ENCODE measurements around the gene SPOP.

DNA sequence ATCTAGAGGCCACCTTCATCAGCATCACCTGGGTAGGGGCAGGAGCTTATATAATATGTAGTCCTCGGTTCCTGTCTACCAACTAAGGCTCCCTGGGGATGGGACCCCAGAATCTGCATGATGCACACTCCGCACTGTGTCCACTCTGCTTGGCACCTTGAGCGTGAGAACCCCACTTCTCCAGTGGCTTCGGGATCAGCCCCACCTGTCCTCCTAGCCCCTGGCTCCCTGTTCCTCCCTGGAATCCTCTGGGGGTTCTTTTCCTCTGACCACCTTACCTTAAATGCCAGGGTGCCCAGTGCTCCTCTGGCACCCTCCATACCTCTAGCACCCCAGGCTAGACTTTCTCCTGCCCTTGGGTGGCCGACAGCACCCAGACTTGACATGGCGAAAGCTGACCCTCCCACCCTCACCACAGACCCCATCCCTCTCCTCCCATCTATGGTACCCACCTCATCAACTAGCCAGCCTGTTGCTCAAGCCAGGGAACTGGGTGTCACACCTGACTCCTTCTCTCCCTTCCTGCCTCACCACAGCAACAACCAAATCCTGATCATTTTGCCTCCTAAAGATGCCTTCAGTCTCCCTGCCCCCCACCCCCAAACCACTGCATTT lies 105.0 kb downstream of the SPOP start:
- TF ChIP-seq CTCF (IDR thresholded peaks at IDR 0.05; ENCODE audit: insufficient read depth, low read depth, low read length) (no peak), EZH2 (IDR thresholded peaks at IDR 0.05; ENCODE audit: insufficient read depth, low read length) (no peak)
